ENCODE measurements around the gene NR3C2.
A peak's percentile ranks its signal among the peaks of the same experiment; 100 is the strongest.

The NR3C2 gene

DNA sequence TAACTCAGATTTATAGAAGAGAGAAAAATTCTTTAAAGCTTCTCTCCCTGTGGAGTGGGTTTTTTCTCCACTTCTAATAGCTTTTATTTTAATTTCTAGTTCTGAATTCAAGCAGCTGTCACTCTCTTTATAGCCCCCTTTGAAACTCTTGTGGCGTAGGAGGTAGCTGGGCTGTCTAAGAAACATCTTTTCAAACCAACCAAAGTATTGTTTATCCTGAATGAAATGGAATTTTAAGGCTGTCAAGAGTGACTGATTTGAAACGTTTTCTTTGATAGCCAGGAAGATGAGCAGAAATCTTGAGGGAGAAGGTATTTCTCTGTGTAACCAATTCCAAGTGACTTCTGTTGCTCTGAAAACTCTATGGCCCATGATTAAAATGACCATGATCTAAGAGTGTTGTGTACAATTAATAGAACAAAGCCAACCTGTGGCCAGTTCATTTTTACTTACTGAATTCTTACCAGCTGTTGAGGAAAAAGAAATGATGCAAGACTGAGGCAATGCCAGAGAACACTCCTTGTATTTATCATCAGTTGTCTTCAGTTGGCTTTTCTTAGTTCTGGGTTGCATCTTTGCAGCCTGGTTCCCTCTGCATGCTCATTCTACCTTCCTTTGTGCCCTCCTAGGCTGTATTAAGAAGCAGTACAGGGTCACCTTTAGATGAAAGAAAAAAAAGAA is 411.9 kb downstream of the NR3C2 start:
- peak; percentile 58 for DNase-seq

DNA sequence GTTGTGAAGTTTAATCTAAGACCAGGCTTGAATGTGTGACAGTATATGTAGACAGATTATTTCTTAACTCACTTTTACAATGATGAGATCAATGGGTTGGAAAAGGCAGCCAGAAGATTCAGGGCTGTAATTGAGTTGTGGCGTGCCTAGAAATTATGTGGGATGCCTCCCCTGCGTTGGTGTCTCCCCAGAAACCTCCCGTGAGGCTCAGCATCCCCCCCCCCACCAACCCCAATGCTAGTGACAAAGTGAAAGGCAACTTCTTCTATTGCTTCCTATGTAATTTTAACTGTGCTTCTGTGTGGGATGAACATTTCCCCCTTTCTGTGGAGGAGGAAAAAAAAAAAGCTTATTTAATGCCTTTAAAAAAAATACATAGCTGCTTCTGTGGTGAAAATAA is 412.4 kb downstream of the NR3C2 start:
- DNase-seq: peak; percentile 21
